GM18517 (cell line): ENCODE data around the gene KRT40.

Experiments used
- ATAC-seq: cut with Tn5 transposase; IDR thresholded peaks from one replicate; pipeline ENCODE4 v1.9.1; 2021; ENCODE audit warnings: mild to moderate bottlenecking, moderate library complexity; ENCODE audit not compliant: unreplicated experiment

The KRT40 gene

GRCh38 chr17:40953881-40954280, 30.2 kb downstream of the KRT40 start:
- ATAC-seq = no peak

DNA sequence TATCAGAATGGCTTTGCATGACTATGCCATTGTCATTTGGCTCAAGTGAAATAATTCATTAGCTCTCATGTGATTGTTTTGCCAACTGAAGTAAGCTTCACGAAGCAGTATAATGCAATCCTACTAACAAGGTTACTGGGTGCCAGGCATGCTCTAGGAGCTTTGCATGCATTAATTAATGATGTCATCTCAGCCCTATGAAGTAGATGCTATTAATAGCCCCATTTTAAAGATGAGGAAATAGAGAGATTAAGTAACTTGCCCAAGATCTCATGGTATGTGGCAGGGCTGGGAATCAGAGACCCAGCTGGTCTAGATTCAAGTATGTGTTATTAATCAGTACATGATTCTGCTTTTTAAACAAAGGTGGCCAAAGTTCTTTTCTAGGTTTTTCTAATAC, 31.5 kb downstream of the KRT40 start:
- ATAC-seq = no peak

GRCh38 chr17:40952154-40952553, 32.0 kb downstream of the KRT40 start:
- ATAC-seq = no peak

DNA sequence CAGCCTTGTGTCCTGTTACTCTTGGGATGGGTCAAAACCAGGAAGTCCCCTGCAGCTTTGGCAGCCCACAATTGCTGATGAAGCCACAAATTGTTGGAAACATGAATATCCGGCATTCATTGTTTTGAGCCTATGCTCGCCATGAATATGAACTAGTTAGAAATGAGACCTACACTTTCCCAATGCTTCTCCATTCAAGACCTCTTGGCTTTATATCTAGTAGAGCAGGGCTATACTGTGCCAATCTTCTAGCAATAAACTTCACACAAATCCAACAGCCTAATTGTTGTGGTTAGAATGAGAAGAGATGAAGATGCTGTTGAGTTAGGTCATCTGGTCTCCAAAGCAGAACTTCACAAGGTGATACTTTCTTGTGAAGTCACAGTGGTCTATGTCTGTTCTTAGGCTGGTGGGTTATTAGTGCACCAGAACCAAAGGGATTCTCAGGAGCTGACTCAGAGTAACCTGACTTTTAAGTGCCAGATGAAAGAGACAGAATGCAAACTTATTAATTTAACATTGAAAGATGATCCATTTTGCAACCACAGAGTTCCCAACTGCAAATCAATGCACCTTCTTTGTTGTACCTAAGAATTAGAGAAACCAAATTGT, 33.0 kb downstream of the KRT40 start:
- ATAC-seq = no peak

GRCh38 chr17:40950176-40950575, 34.0 kb downstream of the KRT40 start:
- no peak for ATAC-seq

DNA sequence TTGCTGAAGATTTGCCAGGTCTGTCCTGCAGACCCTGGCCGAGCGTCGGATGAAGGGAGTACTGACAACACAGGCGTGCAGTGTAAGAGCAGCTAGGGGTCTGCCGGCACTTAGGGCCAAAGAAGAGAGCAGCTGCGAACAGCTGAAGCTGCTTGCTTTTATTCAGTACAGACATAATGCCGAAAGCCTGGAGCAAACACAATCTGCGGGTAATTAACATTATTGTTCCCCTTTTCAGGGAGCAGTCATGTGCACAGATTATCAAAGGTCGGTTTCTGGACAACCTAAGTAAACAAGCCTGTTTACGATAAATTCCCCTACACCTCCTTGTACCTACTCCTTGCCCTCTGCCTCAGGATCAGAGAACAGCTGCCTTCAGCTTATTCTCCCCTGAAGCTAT, 34.7 kb downstream of the KRT40 start:
- ATAC-seq = no peak

DNA sequence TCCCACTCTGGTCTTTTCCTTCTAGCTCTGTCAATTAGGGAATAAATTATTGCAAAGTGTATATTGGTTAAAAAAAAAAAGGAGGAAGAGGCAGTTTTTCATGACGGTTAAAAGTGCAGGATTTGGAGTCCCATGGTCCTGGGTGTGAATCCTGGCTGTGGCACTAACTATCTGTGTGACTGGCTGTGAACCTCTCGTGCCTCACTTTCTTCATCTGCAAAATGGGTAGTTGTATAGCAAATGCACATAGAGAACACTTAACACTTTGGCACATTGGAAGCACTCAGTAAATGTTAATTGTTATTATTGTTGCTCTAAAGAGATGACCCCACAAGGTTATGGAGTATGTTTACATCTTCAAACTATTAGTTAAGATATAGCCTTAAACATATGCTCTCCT, 36.2 kb downstream of the KRT40 start:
- ATAC-seq = no peak

GRCh38 chr17:40945414-40945813, 38.7 kb downstream of the KRT40 start:
- no peak for ATAC-seq

DNA sequence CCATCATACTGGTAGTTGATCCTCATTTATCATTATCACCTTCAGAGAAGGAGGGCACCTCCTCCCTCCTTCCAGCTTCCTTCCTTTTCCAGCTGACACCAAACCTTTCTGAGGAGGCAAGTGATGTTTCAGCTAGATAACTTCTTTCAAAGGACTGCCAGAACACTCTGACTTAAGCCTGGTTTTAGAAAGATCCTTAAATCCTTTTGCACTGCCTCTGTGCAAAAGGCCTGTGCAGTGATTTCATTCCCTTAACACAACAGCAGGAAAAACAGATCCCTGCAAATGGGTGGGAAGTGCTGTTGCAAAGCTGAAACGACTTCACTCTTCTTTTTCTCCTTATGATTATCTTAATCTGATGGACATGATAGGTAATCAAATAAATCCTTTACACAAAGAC, 39.6 kb downstream of the KRT40 start:
- no peak for ATAC-seq

- no peak for ATAC-seq
Measured at GRCh38 chr17:40942553-40942952, 41.6 kb downstream of the KRT40 start.

- ATAC-seq = no peak
Measured at GRCh38 chr17:40940266-40940665, 43.9 kb downstream of the KRT40 start.

DNA sequence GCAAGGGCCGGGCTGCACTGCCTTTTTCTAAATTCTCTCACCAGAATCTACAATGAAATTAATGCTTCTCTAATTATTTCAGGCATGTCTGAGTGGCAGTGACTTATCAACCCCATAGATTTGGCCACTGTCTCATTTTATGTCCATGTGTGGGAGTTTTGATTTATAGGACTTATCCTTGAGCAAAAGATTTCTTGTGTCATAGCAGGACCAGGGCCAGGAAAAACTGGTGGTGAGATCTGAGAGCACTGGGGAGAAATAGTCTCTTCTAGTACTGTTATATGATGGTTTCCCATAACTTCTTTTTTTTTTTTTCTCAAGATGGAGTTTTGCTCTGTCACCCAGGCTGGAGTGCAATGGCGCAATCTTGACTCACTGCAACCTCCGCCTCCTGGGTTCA, 45.1 kb downstream of the KRT40 start:
- ATAC-seq = no peak

DNA sequence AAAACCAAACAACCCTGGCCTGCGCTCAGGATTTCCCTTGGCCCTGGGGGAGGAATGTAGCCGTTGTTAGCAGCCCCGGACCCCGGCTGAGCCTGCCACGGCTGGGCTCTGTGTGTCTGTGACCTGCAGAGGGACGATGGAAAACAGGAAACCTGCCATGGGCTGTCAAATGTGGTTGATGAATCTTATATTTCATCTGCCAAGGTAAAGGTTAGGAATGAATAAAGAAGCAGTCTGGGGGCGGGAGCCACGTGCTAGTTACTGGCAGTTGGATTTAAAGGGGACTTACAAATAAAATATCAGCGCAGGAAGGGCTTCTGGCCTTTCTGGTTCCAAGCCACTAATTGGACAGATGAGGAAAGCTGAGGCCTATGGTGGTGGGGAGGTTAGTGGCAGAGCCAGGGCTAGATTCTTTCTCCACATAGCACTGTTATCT, 46.7 kb downstream of the KRT40 start, which contains the start of gene KRT23:
Gene KRT23, minus strand, starts transcription at position 263 of the 436 bp plus-strand sequence. CDS start 1,043 bp downstream, outside the sequence.
- no peak for ATAC-seq

DNA sequence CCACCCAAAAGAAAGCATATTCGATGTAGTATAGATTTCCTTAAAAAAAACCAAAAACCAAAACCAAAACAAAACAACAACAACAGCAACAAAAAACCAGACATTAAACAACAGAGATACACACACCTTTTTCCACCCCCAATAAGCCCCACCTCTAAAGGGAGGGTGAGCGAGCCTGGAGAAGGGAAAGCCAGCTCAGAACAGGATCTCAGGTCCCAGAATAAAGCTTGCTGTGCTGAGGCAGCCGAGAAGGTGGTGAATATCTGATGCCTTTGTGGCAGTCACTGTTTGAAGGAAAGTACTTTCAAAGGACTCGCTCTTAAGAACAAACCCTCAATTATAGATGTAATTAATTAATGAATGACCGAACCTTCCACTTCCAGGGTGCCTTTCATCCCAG, 47.1 kb downstream of the KRT40 start:
- no peak for ATAC-seq

GRCh38 chr17:40936437-40936971, 47.6 kb downstream of the KRT40 start:
- no peak for ATAC-seq

GRCh38 chr17:40935624-40936023, 48.5 kb downstream of the KRT40 start:
- ATAC-seq = no peak

GRCh38 chr17:40932608-40933007, 51.5 kb downstream of the KRT40 start:
- no peak for ATAC-seq

DNA sequence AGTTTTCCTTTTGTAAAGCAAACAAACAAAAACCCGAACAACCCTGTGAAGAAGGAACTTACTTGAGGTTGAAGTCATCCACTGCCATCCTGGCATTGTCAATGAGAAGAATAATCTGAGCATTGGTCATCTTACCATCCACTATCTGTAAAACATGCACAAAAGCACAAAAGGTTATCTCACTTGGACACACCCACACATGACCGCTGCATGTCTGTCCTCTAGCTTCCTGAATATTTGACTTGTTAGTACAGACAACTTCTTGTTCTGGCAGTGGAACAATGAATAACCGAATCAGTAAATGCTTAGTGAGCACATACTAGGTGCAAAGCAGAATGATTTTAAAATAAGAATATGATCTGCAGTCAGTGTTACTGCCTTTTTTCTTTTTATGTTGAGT, 52.8 kb downstream of the KRT40 start:
- no peak for ATAC-seq
